Mucosa of descending colon (tissue), 3 donors: Measurements from ENCODE around the gene PFKFB3. TPM values are rescaled to one million over a fixed set of nuclear protein-coding genes. Genes with fewer than 3 reads are reported as not detected.
"Not testable (repeated sequence)": the region's sequence is repeated elsewhere in the genome, so short reads cannot be mapped to it uniquely, and the experiment has no call there.

Experiments used
- ATAC-seq: fragments of 200-7000 bp; cut with Tn5 transposase; one replicate; pipeline ENCODE4 v1.9.1; 2020; ENCODE audit warnings: mild to moderate bottlenecking, moderate library complexity
- DNase-seq, 3 donors: peaks; one replicate each; pipeline ENCODE4 v3.0.0-alpha.2; 2020
- H3K36me3 ChIP-seq: fragments of 200-600 bp; one replicate; pipeline ENCODE4 v1.8.0; 2021; ENCODE audit warnings: low read depth, mild to moderate bottlenecking
- H3K4me1 ChIP-seq: fragments of 200-600 bp; one replicate; pipeline ENCODE4 v1.8.0; 2021; ENCODE audit warnings: low read depth, mild to moderate bottlenecking
- H3K4me3 ChIP-seq: fragments of 200-600 bp; one replicate; pipeline ENCODE4 v1.8.0; 2021; ENCODE audit warnings: mild to moderate bottlenecking
- H3K9me3 ChIP-seq: fragments of 200-600 bp; one replicate; pipeline ENCODE4 v1.8.0; 2021; ENCODE audit warnings: mild to moderate bottlenecking
- CTCF ChIP-seq: fragments of 200-600 bp; IDR thresholded peaks from one replicate; pipeline ENCODE4 v1.8.0; 2022; ENCODE audit warnings: antibody characterized with exemption, mild to moderate bottlenecking
- intact Hi-C, 2 donors: fragments of 100-400 bp; cut with DNase I in 1 of 2; cut with micrococcal nuclease in 1 of 2; formaldehyde crosslinking; loops; one replicate each; pipeline versions ENCODE4 v1.11.0 to v1.11.1; 2022; cut with DNase I, micrococcal nuclease
- total RNA-seq, 3 donors: library from RNA; stranded (reverse); fragmentation: NEBNext Ultra II Directional in 2 of 3; extraction: Animal tissue kit (Norgen Biotek cat#: 25700) in 2 of 3; gene quantifications; one replicate each; pipeline versions ENCODE4 v1.2.1 to v1.2.4, GENCODE V29; 2021 to 2023
- donor health status: DM: no; HTN: no; CAD: no; lungs with moderate emphysema.
- donor health status: DM: no; HTN: no; CAD: no.
- donor health status: DM: no; HTN: yes; CAD: no.

PFKFB3 gene
- total RNA-seq, 3 donors from 2014 or later, result 19.3 to 39.0 (median 21.7) TPM

DNA sequence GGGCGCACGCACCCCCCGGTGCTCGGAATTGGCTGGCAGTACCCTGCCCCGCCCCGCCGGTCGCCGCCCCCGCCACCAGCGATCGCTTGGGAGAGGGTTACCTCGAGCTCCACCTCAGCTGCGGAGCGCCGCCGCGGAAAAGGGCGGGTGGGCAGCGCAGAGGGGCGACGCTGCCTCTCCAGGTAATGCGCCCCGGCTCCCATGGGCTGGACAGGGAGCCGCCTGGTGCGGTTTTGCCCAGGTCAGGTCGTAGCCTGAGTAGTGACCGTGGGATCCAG is 1.3 kb downstream of the PFKFB3 start:
- intact Hi-C loops, result loop anchor here (5.0 to 10.0 kb wide), 2 partner anchors 198 to 201 kb away; no protein-coding TSS in a partner anchor
- H3K4me1 ChIP-seq, result peaks cover 31% of the 10 kb centered on the region

GRCh38 chr10:6204341-6205191 is 1.8 kb downstream of the PFKFB3 start:
- Histone ChIP-seq H3K4me1 (peaks cover 31% of the 10 kb centered on the region), H3K4me3 (no peak overlapping the region), H3K9me3 (no peaks in the 10 kb centered on the region), H3K36me3 (no peaks in the 10 kb centered on the region)
- ATAC-seq (no peak), DNase-seq (peak; percentile 28 to 73 (median 53))
- intact Hi-C loops, result loop anchor here (5.0 to 10.0 kb wide), 2 partner anchors 198 to 200 kb away; no protein-coding TSS in a partner anchor
- no peak for TF ChIP-seq CTCF

More for the DNA sequence above, 1.3 kb downstream of the PFKFB3 start:
- H3K4me3 ChIP-seq, result no peak overlapping the region
- DNase-seq, result peak; percentile 42 to 73 (median 69)
- TF ChIP-seq CTCF, result no peak
- peak; percentile 5 for ATAC-seq
- H3K36me3 ChIP-seq, result no peaks in the 10 kb centered on the region
- H3K9me3 ChIP-seq, result no peaks in the 10 kb centered on the region

- not testable (repeated sequence) for DNase-seq, H3K4me3 ChIP-seq, ATAC-seq, H3K9me3 ChIP-seq, H3K36me3 ChIP-seq
- peaks cover 26% of the 10 kb centered on the region for H3K4me1 ChIP-seq
- intact Hi-C loops, result loop anchor here in 1 of 2 donors (10.0 kb wide), 1 partner anchor 198 kb away; no protein-coding TSS in a partner anchor
These were observed 3.8 kb downstream of the PFKFB3 start for GRCh38 chr10:6206486-6206885.

DNA sequence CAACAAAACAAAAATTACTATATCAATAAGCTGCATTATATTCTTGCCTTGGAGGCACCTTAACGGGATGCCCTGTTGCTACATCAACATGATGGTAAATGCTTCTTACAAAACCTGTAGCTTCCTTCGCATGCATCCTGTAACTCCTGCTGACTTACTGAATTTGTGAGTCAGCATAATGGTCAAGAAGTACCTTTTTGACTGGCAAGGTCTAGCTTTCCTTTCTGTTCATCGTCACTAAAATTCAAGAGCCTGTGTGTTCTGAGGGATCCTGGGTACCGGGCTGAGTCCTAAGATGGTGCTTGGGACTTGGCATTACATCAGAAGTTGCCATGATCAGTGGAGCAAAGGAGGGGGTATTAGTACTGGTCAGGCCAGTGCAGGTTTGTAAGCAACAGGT is 4.9 kb downstream of the PFKFB3 start:
- ATAC-seq, result no peak
- Histone ChIP-seq H3K9me3 (no peaks in the 10 kb centered on the region), H3K36me3 (no peaks in the 10 kb centered on the region), H3K4me1 (peaks cover 14% of the 10 kb centered on the region), H3K4me3 (no peak overlapping the region)
- no peak for TF ChIP-seq CTCF
- no peak for DNase-seq
- intact Hi-C loops, result loop anchor here in 1 of 2 donors (10.0 kb wide), 1 partner anchor 197 kb away; no protein-coding TSS in a partner anchor

DNA sequence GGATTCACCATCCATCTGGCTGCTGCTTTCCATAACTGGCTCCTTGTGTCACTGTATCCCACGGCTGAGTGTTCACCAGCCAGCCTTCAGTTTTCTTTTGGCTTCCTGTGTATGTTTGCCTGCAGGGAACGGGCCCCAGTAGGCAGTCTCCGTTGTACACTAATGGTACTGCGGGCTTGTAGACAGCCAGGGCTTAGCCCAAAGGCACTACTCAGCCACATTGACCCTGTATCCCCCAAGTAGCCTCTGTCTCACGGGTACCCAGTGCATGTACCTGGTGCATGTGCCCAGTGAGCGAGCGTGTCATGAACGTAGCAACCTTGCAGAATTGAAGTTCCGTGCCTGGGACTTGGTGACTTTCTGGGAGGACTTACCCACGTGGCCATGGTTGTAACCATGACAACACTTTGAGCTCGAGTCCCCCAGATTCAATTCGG is 6.1 kb downstream of the PFKFB3 start:
- H3K4me1 ChIP-seq, result peaks cover 8% of the 10 kb centered on the region
- intact Hi-C loops, result loop anchor here in 1 of 2 donors (10.0 kb wide), 1 partner anchor 196 kb away; no protein-coding TSS in a partner anchor
- no peak for DNase-seq
- TF ChIP-seq CTCF, result no peak
- ATAC-seq, result no peak
- H3K36me3 ChIP-seq, result no peaks in the 10 kb centered on the region
- no peak overlapping the region for H3K4me3 ChIP-seq
- no peaks in the 10 kb centered on the region for H3K9me3 ChIP-seq

- Histone ChIP-seq H3K4me1 (no peaks in the 10 kb centered on the region), H3K9me3 (no peaks in the 10 kb centered on the region), H3K4me3 (no peak overlapping the region), H3K36me3 (no peaks in the 10 kb centered on the region)
- TF ChIP-seq CTCF, result no peak
- intact Hi-C loops, result no loop called here
- ATAC-seq, result no peak
- DNase-seq, result no peak
These were observed 8.6 kb downstream of the PFKFB3 start for GRCh38 chr10:6211341-6211670.
